GM18502 (cell line): ENCODE results near the gene GMPPA.

Experiments
- ATAC-seq: cut with Tn5 transposase; IDR thresholded peaks from one replicate; pipeline ENCODE4 v1.9.1; 2021; ENCODE audit warnings: mild to moderate bottlenecking; ENCODE audit not compliant: unreplicated experiment, poor library complexity

GMPPA gene

DNA sequence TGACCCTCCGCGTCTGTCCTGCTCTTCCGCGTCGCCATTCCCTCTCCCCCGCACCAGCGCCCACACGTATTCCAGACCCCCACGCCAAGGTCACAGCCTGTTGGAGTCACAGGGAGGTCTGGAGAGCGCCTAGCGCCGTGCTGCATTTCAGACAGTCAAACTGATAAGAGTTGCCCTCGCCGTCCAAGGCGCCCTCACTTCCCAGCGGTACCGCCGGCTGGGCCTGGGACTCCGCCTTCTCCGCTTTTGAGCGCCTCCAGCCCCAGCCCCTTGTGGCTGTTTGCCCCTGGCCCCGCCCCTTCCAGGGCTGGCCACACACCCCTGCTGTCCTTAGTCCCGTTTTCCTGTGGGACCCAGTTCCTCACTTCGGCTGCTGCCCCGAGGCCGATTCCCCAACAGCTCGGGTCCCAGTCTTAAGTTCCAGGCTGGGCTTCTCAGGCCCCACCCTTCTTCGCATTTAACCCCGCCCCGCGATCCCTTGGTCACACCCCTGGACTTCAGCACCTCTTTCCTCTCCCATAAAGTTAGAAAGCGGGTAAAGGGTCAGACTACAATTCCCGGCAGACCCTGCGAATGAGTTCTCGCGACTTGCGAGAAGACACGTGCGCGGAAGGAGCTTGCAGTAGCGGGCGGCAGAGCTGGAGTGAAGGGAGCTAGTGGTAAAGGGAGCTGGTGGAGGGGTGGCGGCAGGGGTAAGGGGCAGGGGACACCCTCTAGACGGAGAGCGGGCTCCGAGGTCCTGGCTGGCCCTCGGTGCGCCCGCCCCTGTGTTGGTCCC, at the start of gene GMPPA:
GMPPA (plus strand) TSS at position 612 of the 778 bp plus-strand sequence. CDS start 1,085 bp downstream, outside the sequence.
- ATAC-seq: peak; percentile 94

DNA sequence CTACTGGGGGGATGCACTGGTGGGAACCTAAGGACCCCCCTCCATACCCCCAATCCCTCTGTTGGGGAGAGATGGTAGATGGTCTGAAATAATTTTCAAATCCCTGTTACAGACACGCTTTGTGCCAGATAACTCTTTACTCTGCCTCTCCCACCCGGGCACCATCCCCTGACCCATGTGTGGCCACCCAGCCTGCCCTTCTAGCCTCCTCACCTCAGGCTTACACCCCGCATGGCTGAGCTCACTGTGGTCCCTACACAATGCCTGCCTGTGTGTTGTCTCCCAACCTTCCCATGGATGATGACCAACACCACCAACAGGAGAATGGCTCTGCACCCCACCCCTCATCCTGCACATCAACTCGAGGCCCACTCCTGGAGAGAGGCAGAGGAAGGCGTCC, 49.1 kb upstream of the GMPPA start:
- ATAC-seq: no peak

DNA sequence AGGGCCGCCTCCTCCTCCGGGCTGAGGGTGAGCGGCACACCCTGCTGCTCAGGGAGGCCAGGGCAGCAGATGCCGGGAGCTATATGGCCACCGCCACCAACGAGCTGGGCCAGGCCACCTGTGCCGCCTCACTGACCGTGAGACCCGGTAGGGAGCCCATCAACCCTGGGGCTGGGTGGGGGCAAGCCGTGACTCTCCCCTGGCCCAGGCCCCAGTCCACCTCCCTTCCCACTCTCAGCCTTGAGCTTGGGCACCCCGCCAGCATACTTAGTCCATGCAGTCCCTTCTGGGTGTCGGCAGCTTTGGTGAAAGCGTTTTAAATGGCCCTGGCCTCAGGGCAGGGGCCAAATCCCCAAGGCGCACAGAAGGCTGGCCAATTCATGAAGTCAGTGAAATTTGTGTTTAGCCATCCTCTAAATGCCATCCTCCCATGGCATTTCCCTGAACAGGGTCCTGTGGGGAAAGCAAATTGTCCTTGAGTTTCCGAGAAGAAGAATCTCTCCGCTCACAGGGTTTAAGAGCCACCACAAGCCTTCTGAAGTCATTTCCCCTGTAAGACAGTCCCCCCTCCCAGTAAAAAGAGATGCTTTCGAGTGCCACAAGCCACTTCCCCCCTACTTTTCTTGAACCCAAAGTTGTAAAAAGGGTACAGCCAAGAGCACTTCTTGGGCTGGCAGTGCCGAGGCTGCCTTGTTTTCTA, 46.9 kb upstream of the GMPPA start:
- ATAC-seq: no peak

DNA sequence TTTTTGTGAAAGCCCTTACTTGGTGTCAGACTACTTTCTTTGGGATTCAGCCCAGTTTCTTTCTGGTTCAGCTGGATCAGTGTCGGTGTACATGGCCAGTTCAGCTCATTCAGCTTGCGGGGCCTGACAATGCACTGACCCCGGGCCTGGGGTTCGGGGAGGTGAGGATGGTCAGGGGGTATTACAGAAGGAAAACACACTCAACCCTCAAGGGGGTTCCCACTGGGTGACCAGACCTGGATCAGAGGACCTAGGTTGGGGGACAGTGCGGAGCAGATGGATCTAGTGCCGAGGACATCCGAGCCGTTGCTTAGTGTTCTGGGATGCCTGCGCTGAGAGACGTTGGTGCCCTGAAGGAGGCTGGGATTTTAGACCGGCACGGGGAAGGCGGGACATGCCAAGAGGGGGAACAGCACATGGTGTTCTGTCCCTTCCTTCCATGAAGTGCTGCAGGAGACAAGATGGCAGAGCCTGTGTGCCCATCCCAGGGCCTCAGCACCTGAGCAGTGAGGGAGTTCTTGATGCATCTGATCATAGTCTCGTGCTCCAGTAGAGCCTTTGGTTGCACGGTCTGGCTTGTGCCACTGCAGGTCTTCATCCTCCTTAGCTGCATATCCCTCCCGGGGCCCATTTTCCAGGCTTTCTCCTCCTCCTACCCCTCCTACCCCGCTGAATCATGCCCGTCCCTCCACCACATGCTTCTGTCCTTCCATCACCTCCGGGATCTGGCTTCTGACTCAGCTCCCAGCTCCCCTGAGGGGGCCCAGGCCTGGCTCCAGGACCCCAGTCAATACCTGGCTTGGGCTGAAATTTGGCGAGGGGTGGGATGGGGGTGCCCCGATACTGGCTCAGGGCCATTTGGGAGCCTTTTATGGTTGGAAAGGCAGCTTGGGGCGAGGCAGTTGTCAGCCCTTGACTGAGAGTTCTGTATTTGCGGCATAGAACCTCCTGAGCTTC, 46.1 kb upstream of the GMPPA start:
- no peak for ATAC-seq

DNA sequence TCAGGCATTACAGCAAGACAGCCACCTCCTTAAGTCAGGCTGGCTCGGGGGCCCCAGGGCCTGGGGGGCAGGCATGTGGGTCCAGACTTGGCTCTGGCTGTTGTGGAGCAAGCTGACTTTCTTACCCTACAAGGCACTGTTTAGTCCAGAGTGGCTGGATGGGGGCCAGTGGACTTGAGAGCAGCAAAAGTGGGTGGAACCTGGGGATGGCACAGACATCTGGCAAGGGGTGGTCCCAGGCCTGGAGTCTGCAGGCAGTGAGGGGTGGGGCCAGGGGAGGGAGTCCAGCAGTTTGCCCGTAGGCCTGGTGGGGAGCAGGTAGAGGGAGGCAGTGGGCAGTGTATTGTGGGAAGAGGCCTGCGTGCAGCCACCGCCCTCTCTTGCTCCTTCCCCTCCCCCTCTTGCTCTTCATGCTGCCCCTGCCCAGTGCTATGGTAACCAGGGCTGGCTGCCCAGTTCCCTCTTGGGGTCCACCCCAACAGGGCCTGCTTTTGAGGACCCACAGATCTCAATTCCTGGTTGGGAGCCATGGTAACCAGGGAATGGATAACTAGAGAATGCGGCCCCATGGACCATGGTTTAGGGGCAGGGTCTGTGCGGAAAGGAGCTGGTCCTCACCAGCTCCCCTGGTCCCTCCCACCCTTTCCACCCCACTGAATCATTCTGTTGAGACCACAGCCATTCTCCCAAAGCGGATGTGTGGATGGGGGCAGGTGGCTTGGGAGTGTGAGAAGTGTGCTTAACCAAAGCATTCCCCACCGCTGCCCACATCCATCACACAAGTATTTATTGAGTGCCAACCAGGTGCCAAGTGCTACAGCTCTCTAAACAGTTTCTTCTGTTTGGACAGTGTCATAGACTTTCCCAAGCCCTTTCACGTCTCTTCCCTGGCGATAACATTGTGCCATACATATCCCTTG, 44.8 kb upstream of the GMPPA start:
- no peak for ATAC-seq

DNA sequence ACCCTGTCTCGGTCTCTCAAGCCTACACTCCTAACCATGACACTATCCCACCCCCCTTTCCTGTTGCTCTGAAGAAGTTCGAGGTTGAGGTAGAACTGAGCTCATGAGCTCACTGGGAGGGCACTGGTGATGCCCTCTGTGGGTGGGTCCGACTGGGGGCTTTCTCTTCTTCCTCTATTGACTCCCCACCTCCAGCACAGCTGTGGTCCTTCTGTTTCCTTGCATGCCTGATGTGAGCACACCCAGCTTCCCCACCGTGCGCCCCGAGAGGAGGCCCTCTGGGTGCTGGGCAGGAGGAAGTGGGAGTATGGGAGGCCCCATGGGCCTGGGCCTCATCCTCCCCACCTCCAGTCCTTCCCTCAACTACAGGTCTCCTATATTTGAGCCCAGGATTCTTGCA, 43.1 kb upstream of the GMPPA start:
- ATAC-seq: no peak

DNA sequence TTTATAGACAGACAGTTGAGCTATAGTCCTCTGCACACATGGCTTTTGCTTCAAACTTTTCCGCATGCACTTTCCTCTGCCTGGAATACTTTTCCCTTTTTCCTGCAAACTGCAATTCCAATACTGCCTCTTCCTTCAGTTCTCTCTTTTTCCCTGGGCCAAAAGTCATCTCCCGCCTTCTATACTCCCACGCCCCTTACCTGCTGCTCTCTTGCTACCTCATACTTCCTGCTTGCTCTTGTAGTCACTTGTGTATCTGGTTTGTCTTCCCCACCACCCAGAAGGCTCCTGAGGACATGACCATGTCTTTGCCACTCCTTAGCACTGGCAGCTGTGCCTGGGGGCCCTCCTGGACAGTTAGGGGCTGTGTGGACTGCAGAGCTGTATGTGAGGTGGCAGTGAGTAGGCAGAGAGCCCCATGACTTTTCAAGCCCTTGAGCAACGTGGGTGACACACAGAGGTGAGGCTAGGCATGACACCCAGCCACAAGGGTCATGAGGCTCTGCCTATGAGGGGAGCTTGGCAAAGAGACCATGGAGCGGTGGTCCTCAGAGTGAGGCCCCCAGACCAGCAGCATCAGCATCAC, 40.8 kb upstream of the GMPPA start:
- no peak for ATAC-seq

DNA sequence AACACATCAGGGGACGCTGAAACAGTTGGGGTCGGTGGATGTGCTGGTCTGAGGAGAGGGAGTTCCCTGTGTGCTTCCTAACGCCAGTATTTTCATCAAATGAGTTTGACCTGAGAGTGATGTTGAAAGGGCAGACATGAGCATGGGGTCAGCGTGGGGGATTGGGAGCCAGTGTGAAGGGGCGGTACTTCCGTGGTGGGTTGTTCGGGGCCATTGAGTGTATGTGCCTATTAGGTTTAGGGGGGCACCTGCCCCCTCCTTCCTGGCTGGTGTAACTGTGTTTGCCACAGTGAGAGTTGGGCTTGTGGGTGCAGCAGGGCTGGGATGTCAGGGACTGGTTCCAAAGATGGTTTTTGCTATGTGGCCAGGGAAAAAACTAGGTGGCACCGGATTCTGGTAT, 39.7 kb upstream of the GMPPA start:
- no peak for ATAC-seq

DNA sequence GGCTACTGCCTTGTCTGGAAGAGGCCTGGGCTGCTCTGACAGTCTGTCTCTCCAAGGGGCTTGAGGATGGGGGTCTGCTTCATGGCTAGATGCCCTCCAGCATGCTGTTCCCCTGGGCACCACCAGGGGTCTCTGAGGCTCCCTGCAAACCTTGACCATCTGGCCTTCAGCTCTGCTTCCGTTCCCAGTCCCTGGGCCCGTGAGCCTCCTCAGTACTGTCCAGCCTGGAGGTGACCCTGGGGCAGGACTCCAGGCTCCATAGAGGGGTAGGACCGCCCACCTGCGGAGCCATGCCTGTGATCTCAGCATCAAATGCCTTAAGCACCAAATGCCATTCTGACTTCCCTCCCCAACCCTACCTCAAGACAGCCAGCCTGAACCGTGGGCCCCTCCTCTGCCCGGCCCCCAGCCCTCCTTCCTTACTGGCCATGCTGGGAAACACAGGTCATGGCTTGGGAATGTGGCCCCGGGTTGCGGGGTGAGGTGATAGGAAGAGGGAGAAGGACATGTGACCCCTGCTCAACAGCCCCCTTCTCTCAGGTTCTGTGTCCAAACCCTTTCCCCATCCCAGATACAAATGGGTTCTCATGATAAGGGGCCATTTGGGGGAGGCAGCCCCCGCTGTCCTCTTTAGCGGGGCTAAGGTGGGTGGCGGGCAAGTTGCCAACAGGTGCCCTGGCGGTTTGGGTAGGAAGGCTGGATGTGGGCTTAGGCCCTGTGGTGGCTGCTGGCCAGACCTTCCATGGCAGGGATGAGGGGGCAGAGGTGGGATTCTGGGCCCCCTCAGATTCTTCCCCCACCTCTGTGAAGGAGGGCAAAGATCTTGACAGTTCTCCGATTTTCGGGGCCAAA, 39.0 kb upstream of the GMPPA start:
- peak; percentile 78 for ATAC-seq

DNA sequence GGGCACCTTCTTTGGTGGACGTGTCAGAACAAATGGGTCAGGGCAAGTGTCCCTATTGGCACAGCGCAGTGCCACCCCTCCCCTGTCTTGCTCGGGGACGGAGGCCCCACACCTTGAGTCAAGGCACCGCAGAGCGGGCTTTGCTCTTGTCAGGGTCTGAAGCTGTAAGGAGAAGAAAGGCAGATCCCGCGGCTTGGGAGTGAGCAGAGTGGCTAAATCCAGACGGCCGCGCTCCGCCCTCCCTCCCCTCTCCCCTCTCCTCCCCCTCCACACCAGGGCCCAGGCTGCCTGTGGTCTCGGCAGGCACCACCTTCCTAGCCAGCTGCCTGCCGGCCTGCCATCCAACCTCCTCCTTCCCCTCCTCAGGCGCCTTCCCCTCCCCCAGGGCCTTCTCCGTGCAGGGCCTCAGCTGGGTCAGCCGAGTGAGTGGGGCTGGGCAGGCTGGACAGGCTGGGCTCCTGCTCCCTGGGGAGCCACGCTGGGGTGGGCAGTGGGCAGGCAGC, 38.2 kb upstream of the GMPPA start:
- no peak for ATAC-seq

DNA sequence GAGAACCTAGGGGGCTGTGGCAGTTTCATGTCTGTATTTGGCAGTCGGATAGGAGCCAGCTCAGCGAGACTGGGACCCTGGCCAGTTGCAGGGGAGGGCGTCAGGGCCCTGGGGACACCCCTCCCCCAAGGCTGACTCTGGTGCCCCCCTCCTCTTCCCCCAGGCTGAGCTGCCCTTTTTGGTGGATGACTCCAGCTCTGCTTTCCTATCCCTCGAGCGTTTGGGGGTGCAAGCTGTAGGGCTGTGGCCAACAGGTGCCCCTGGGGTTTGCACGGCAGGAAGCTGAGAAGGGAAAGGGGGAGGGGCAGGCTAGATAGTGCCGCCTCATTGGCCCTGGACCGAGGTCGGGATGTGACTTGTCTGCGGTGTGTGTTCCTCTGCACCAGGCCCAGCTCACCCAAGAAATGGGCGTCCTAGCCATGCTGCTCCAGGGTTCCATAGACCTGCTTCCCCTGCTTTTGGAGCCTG, 37.6 kb upstream of the GMPPA start:
- ATAC-seq: no peak

DNA sequence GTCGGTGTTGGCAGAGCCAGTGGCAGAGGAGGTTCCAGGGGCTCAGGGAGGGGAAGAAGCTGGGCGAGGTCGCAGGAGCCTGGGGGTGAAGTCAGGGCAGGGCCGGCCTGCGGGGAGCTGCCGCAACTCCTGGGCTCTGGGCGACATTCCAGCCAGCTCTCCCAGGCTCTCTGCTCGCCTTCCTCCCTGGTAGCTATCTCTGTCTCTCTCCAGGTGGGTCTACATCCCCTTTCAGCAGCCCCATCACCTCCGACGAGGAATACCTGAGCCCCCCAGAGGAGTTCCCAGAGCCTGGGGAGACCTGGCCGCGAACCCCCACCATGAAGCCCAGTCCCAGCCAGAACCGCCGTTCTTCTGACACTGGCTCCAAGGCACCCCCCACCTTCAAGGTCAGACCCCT, 37.0 kb upstream of the GMPPA start:
- ATAC-seq: no peak

DNA sequence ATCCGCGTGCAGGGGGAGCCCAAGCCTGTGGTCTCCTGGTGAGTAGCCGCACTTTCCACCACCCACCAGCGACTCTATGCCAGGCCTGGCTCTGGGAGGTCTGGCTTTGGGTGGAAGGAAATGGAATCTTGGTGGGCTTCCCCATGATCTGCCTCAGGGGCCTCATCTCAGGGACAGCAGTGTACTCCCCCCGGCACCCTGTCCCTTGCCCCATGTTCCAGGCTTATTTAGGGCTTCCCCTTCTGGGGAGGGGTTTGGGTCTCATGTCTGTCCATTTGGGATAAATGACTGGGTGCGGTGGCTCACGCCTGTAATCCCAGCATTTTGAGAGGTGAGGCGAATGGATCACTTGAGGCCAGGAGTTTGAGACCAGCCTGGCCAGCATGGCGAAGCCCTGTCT, 36.3 kb upstream of the GMPPA start:
- no peak for ATAC-seq

DNA sequence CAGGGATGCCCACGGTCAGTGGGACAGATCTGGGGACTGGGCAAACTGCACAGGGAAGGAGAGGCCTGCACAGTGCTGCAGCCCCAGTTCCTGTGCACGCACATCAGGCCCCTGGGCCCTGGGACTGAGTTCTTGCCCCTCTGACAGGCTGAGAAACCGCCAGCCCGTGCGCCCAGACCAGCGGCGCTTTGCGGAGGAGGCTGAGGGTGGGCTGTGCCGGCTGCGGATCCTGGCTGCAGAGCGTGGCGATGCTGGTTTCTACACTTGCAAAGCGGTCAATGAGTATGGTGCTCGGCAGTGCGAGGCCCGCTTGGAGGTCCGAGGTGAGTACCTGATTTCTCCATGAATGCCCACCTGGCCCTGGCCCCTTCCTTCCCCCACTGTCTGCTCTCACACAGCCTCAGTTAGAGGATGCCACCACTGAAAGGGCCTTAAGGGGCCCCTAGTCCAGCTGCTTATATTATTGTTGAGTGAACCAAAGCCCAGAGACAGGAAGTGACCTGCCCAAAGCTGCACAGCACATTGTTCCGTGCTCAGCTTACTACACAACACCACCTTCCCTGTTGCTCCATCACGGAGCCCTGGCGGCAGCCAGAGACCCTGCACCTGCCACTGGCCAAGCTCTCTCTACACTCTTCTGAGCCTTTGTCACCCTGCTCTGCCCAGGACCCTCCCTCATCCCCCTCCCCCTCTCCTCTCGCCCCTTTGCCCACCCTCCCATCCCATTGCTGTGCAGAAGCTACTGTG, 34.2 kb upstream of the GMPPA start:
- no peak for ATAC-seq

DNA sequence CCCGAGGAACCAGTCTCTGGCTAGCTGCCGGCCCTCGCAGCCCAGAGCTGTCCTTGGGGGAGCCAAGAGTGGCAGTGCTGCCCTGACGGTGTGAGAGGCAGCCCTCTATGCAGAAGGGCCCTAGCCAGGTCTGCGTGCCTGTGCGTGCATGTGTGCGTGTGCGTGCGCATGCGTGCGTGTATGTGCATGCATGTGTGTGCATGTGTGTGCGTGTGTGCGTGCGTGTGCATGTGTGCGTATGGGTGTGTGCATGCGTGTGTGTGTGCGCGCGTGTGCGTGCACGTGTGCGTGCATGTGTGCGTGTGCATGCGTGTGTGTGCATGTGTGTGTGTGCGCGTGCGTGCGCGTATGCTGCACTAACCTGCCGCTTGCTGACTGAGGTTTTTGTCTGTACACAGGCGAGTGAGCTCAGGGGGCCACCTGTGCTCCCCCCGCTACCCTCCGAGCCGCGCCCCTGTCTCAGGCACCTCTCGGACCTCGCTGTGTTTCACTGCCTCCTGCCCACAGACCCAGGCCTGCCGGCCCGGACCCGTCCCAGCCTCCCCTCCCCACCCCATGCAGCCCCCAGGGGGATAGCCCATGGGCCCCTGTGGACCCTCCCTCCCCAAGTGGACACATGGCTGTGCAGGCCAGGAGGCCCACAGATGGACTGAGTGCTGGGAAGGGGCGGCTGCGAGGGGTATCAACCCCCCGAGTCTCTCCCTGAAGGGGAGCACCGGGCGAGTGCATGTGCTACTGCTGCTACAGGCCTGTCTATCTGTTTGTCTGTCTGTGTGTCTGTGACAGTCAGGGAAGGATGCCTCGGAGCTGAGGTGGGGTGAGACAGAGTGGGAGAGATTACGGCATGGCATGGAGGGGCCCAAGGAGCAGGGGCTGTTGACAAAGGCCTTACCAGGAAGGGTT, 32.8 kb upstream of the GMPPA start:
- no peak for ATAC-seq
